ENCODE data around the gene TMEM255B.

Gene TMEM255B

GRCh38 chr13:113732961-113733950 lies 25.8 kb upstream of the TMEM255B start:
- Histone ChIP-seq H3K27me3 (ENCODE audit: control insufficient read depth in 1 of 2, insufficient read depth in 1 of 2, low read length in 2 of 2) (peaks cover 34 to 58% of the 10 kb centered on the region in 2 experiments), H2BK15ac (ENCODE audit: low read depth, poor library complexity, severe bottlenecking) (no peak overlapping the region), H3K18ac (ENCODE audit: low read depth in 1 of 2, low read length in 2 of 2) (no peak overlapping the region), H2AK5ac (ENCODE audit: low read length, severe bottlenecking) (no peak overlapping the region), H2BK12ac (ENCODE audit: low read length in 2 of 2) (no peak overlapping the region), H3K9me3 (ENCODE audit: control insufficient read depth, low read length) (no peaks in the 10 kb centered on the region), H3K36me3 (ENCODE audit: control insufficient read depth in 1 of 2, insufficient read depth in 2 of 2, low read depth in 1 of 2, low read length in 2 of 2) (no peaks in the 10 kb centered on the region), H3K4me2 (ENCODE audit: low read length, poor library complexity, severe bottlenecking) (no peak overlapping the region), H2AFZ (ENCODE audit: low read depth, low read length) (no peak overlapping the region), H3K27ac (ENCODE audit: low read length, poor library complexity, severe bottlenecking) (no peak overlapping the region), H3K4me3 (ENCODE audit: insufficient read depth in 1 of 2, low read depth in 1 of 2, low read length in 2 of 2) (peak overlapping the region in 1 of 2 experiments; percentile 4), H3K79me1 (replicated peaks; ENCODE audit: low read length, poor library complexity, severe bottlenecking) (no peaks in the 10 kb centered on the region), H2BK5ac (ENCODE audit: low read depth, low read length, poor library complexity, severe bottlenecking) (no peak overlapping the region), H4K8ac (ENCODE audit: low read length) (no peak overlapping the region), H3K14ac (ENCODE audit: low read length in 2 of 2) (peak overlapping the region in 1 of 2 experiments; percentile 55), H3K4me1 (ENCODE audit: control insufficient read depth, insufficient read depth, low read depth, low read length) (peaks cover 4% of the 10 kb centered on the region), H3K4ac (ENCODE audit: low read depth in 1 of 2, low read length in 2 of 2) (no peak overlapping the region), H4K91ac (ENCODE audit: low read length) (peak overlapping the region; percentile 21), H2BK120ac (ENCODE audit: low read depth, low read length) (no peak overlapping the region), H3K9ac (ENCODE audit: low read length) (no peak overlapping the region), H3K23ac (ENCODE audit: low read length in 2 of 2) (no peak overlapping the region)
- 92% methylated on average over 55 of the region's 55 CpGs for WGBS
- DNase-seq, result no peak

DNA sequence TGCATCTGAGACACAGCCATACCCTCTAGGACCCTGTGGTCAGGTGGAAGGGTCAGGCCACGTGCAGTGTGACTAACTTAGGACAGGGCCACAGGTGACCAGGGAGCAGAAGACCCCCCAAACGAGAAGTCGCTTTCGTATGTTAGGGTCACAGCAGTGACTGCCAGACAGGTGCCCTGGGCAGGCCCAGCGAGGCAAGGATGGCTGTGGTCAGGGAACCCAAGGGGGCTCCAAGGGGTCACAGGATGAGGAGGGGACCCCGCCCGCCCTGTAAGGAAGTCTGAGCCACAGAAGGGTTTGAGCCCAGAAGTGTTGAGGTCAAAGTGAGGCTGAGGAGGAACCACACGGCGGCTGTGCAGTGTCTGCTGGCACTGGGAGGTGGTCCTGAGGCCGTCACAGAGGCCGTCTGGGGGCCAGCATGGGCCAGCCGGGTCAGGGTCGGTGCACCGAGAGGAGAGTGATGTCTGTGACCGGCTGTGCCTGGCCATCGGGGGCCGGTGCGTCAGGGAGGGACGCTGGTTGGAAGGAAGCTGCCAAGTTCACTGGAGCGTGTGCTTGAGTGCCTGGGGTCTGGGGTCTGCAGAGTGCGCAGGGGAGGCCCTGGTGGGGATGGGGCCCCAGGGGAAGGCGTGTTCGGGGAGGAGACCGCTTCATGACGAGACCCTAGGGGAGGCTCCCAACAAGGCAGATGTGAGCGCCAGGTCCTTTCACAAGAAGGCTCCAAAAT lies 24.8 kb upstream of the TMEM255B start:
- no peak overlapping the region for H2BK15ac ChIP-seq (ENCODE audit: low read depth, poor library complexity, severe bottlenecking)
- no peak overlapping the region for H4K91ac ChIP-seq (ENCODE audit: low read length)
- no peaks in the 10 kb centered on the region for H3K9me3 ChIP-seq (ENCODE audit: control insufficient read depth, low read length)
- no peak overlapping the region for H3K4ac ChIP-seq (ENCODE audit: low read depth in 1 of 2, low read length in 2 of 2)
- peaks cover 4% of the 10 kb centered on the region for H3K4me1 ChIP-seq (ENCODE audit: control insufficient read depth, insufficient read depth, low read depth, low read length)
- WGBS, result 92% methylated on average over 26 of the region's 26 CpGs
- no peaks in the 10 kb centered on the region for H3K36me3 ChIP-seq (ENCODE audit: control insufficient read depth in 1 of 2, insufficient read depth in 2 of 2, low read depth in 1 of 2, low read length in 2 of 2)
- no peak overlapping the region for H3K18ac ChIP-seq (ENCODE audit: low read depth in 1 of 2, low read length in 2 of 2)
- no peak overlapping the region for H2BK5ac ChIP-seq (ENCODE audit: low read depth, low read length, poor library complexity, severe bottlenecking)
- no peak overlapping the region for H4K8ac ChIP-seq (ENCODE audit: low read length)
- H3K14ac ChIP-seq (ENCODE audit: low read length in 2 of 2), result no peak overlapping the region
- H2BK120ac ChIP-seq (ENCODE audit: low read depth, low read length), result no peak overlapping the region
- H3K9ac ChIP-seq (ENCODE audit: low read length), result no peak overlapping the region
- H2BK12ac ChIP-seq (ENCODE audit: low read length in 2 of 2), result no peak overlapping the region
- H3K27ac ChIP-seq (ENCODE audit: low read length, poor library complexity, severe bottlenecking), result no peak overlapping the region
- no peak overlapping the region for H3K4me2 ChIP-seq (ENCODE audit: low read length, poor library complexity, severe bottlenecking)
- no peak overlapping the region for H2AFZ ChIP-seq (ENCODE audit: low read depth, low read length)
- no peak overlapping the region for H2AK5ac ChIP-seq (ENCODE audit: low read length, severe bottlenecking)
- H3K27me3 ChIP-seq (ENCODE audit: control insufficient read depth in 1 of 2, insufficient read depth in 1 of 2, low read length in 2 of 2), result peaks cover 25 to 58% of the 10 kb centered on the region in 2 experiments
- DNase-seq, result no peak
- H3K4me3 ChIP-seq (ENCODE audit: insufficient read depth in 1 of 2, low read depth in 1 of 2, low read length in 2 of 2), result no peak overlapping the region
- H3K23ac ChIP-seq (ENCODE audit: low read length in 2 of 2), result no peak overlapping the region
- no peaks in the 10 kb centered on the region for H3K79me1 ChIP-seq (replicated peaks; ENCODE audit: low read length, poor library complexity, severe bottlenecking)

DNA sequence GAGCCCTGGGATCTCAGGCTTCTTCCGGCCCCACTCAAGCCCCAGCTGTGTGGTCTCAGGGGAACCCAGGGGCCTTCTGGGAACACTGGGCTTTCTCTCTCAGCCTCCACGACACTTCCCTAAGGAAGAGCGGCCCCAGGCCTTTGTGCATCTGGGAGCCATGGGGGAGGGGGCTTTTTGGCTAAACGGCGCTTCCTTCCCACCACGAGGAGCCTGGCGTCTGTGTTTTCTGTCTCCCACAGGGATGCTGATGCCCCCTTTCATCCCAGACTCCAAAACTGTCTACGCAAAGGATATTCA lies 24.2 kb upstream of the TMEM255B start:
- H3K9me3 ChIP-seq (ENCODE audit: control insufficient read depth, low read length), result no peaks in the 10 kb centered on the region
- H2AK5ac ChIP-seq (ENCODE audit: low read length, severe bottlenecking), result no peak overlapping the region
- no peak overlapping the region for H2AFZ ChIP-seq (ENCODE audit: low read depth, low read length)
- H3K36me3 ChIP-seq (ENCODE audit: control insufficient read depth in 1 of 2, insufficient read depth in 2 of 2, low read depth in 1 of 2, low read length in 2 of 2), result no peaks in the 10 kb centered on the region
- H3K4me2 ChIP-seq (ENCODE audit: low read length, poor library complexity, severe bottlenecking), result no peak overlapping the region
- peaks cover 4% of the 10 kb centered on the region for H3K4me1 ChIP-seq (ENCODE audit: control insufficient read depth, insufficient read depth, low read depth, low read length)
- H2BK12ac ChIP-seq (ENCODE audit: low read length in 2 of 2), result no peak overlapping the region
- peaks cover 20 to 57% of the 10 kb centered on the region in 2 experiments for H3K27me3 ChIP-seq (ENCODE audit: control insufficient read depth in 1 of 2, insufficient read depth in 1 of 2, low read length in 2 of 2)
- H3K4me3 ChIP-seq (ENCODE audit: insufficient read depth in 1 of 2, low read depth in 1 of 2, low read length in 2 of 2), result no peak overlapping the region
- no peaks in the 10 kb centered on the region for H3K79me1 ChIP-seq (replicated peaks; ENCODE audit: low read length, poor library complexity, severe bottlenecking)
- H3K14ac ChIP-seq (ENCODE audit: low read length in 2 of 2), result no peak overlapping the region
- H2BK5ac ChIP-seq (ENCODE audit: low read depth, low read length, poor library complexity, severe bottlenecking), result no peak overlapping the region
- H4K8ac ChIP-seq (ENCODE audit: low read length), result no peak overlapping the region
- H2BK120ac ChIP-seq (ENCODE audit: low read depth, low read length), result no peak overlapping the region
- H3K4ac ChIP-seq (ENCODE audit: low read depth in 1 of 2, low read length in 2 of 2), result no peak overlapping the region
- H3K18ac ChIP-seq (ENCODE audit: low read depth in 1 of 2, low read length in 2 of 2), result no peak overlapping the region
- no peak overlapping the region for H2BK15ac ChIP-seq (ENCODE audit: low read depth, poor library complexity, severe bottlenecking)
- H3K23ac ChIP-seq (ENCODE audit: low read length in 2 of 2), result no peak overlapping the region
- WGBS, result 92% methylated on average over 8 of the region's 8 CpGs
- no peak overlapping the region for H3K27ac ChIP-seq (ENCODE audit: low read length, poor library complexity, severe bottlenecking)
- no peak overlapping the region for H4K91ac ChIP-seq (ENCODE audit: low read length)
- DNase-seq, result no peak
- H3K9ac ChIP-seq (ENCODE audit: low read length), result no peak overlapping the region

- Histone ChIP-seq H3K79me1 (replicated peaks; ENCODE audit: low read length, poor library complexity, severe bottlenecking) (no peaks in the 10 kb centered on the region), H2BK12ac (ENCODE audit: low read length in 2 of 2) (no peak overlapping the region), H2AFZ (ENCODE audit: low read depth, low read length) (no peak overlapping the region), H3K9me3 (ENCODE audit: control insufficient read depth, low read length) (no peaks in the 10 kb centered on the region), H2BK15ac (ENCODE audit: low read depth, poor library complexity, severe bottlenecking) (no peak overlapping the region), H4K91ac (ENCODE audit: low read length) (no peak overlapping the region), H3K4ac (ENCODE audit: low read depth in 1 of 2, low read length in 2 of 2) (no peak overlapping the region), H3K14ac (ENCODE audit: low read length in 2 of 2) (no peak overlapping the region), H3K9ac (ENCODE audit: low read length) (no peak overlapping the region), H2AK5ac (ENCODE audit: low read length, severe bottlenecking) (no peak overlapping the region), H2BK120ac (ENCODE audit: low read depth, low read length) (no peak overlapping the region), H4K8ac (ENCODE audit: low read length) (no peak overlapping the region), H3K18ac (ENCODE audit: low read depth in 1 of 2, low read length in 2 of 2) (no peak overlapping the region), H3K23ac (ENCODE audit: low read length in 2 of 2) (no peak overlapping the region), H3K27me3 (ENCODE audit: control insufficient read depth in 1 of 2, insufficient read depth in 1 of 2, low read length in 2 of 2) (peaks cover 19 to 59% of the 10 kb centered on the region in 2 experiments), H3K4me2 (ENCODE audit: low read length, poor library complexity, severe bottlenecking) (no peak overlapping the region), H3K27ac (ENCODE audit: low read length, poor library complexity, severe bottlenecking) (no peak overlapping the region), H2BK5ac (ENCODE audit: low read depth, low read length, poor library complexity, severe bottlenecking) (no peak overlapping the region), H3K36me3 (ENCODE audit: control insufficient read depth in 1 of 2, insufficient read depth in 2 of 2, low read depth in 1 of 2, low read length in 2 of 2) (no peaks in the 10 kb centered on the region), H3K4me3 (ENCODE audit: insufficient read depth in 1 of 2, low read depth in 1 of 2, low read length in 2 of 2) (no peak overlapping the region), H3K4me1 (ENCODE audit: control insufficient read depth, insufficient read depth, low read depth, low read length) (peaks cover 4% of the 10 kb centered on the region)
- 89% methylated on average over 26 of the region's 26 CpGs for WGBS
- no peak for DNase-seq
Measured at GRCh38 chr13:113735194-113735593, 23.8 kb upstream of the TMEM255B start.
